Spleen (tissue), 7 donors: ENCODE data around the gene INO80C.

Experiments
- CTCF ChIP-seq, 11 experiments: fragments of 200-600 bp in 7 of 11; fragments of 450-650 bp in 4 of 11; sonication (generic) in 4 of 11; IDR thresholded peaks in 8 of 11; conservative IDR thresholded peaks in 3 of 11; 1 replicate in 7 of 11; 2 replicates in 4 of 11; pipeline versions ENCODE4 v1.4.0 to v1.8.0; 2016 to 2021; ENCODE audit warnings: antibody characterized with exemption in 11 of 11, inconsistent platforms in 4 of 11, mild to moderate bottlenecking in 1 of 11
- POLR2A ChIP-seq, 3 donors: fragments of 450-650 bp; IDR thresholded peaks; one replicate each; pipeline ENCODE4 v1.5.1; 2017; ENCODE audit warnings: antibody characterized with exemption in 3 of 3, mild to moderate bottlenecking in 1 of 3
- POLR2AphosphoS5 ChIP-seq, 3 donors: sonication (generic); formaldehyde crosslinking; IDR thresholded peaks; one replicate each; pipeline ENCODE4 v1.5.1; 2017; ENCODE audit warnings: antibody characterized with exemption in 3 of 3
- donor health status: DM: no; HTN: no; CAD: no; lungs with moderate emphysema.
- donor health status: DM: no; HTN: no; CAD: no.
- donor health status: DM: no; HTN: no; CAD: no.

- TF ChIP-seq CTCF (IDR thresholded peaks at IDR 0.05 in 8 of 11, conservative IDR thresholded peaks at IDR 0.05 in 3 of 11), result no peak
- no peak for TF ChIP-seq POLR2A (IDR thresholded peaks at IDR 0.05)
- TF ChIP-seq POLR2AphosphoS5 (IDR thresholded peaks at IDR 0.05), result no peak
These were observed 15.0 kb upstream of the INO80C start for GRCh38 chr18:35512761-35513160.
